IMR-90 (cell line): ENCODE data around the gene ADCK1. TPM values are rescaled to one million over a fixed set of nuclear protein-coding genes. Genes with fewer than 3 reads are reported as not detected.

ENCODE experiments used
- ATAC-seq: fragments of 200-7000 bp; cut with Tn5 transposase; 2 replicates; pipeline ENCODE4 v1.9.1; 2020; ENCODE audit warnings: low read depth, mild to moderate bottlenecking, moderate library complexity
- BruUV-seq: library from RNA; stranded (reverse); fragments of 400-500 nt; replicated peaks from 2 replicates; lab custom pipeline; 2021; lab: Mats Ljungman, UMichigan
- CTCF ChIA-PET: fragments of 300-600 bp; formaldehyde crosslinking; extraction: SDS; loops from one replicate; lab custom pipeline; 2021; ENCODE audit warnings: antibody characterized with exemption; lab: Yijun Ruan, JAX
- POLR2A ChIA-PET: fragments of 300-600 bp; sonication (Branson Sonifier 250); formaldehyde crosslinking; loops from one replicate; lab custom pipeline; 2022; ENCODE audit warnings: antibody characterized with exemption; ENCODE audit not compliant: unreplicated experiment; lab: Charles Lee
- DNase-seq: peaks from one replicate; pipeline ENCODE4 v3.0.0; 2013
- H2AFZ ChIP-seq: replicated peaks from 2 replicates; pipeline ENCODE3; 2013; ENCODE audit warnings: low read length, mild to moderate bottlenecking; ENCODE audit not compliant: poor library complexity
- H2AK5ac ChIP-seq: 2 replicates; pipeline ENCODE4 v1.6.1; 2013; ENCODE audit warnings: low read depth, low read length, inconsistent platforms
- H2AK9ac ChIP-seq: replicated peaks from 2 replicates; pipeline ENCODE3; 2013; ENCODE audit warnings: mild to moderate bottlenecking, low read depth, low read length, moderate library complexity; ENCODE audit not compliant: poor library complexity
- H2BK120ac ChIP-seq: 2 replicates; pipeline ENCODE4 v1.6.1; 2013; ENCODE audit warnings: low read depth, low read length, inconsistent platforms
- H2BK15ac ChIP-seq: 3 replicates; pipeline ENCODE4 v1.6.1; 2013; ENCODE audit warnings: low read depth, low read length, inconsistent platforms
- H2BK20ac ChIP-seq: 2 replicates; pipeline ENCODE4 v1.6.1; 2013; ENCODE audit warnings: low read depth, mild to moderate bottlenecking, inconsistent platforms, low read length, moderate library complexity
- H2BK5ac ChIP-seq: 2 replicates; pipeline ENCODE4 v1.6.1; 2013; ENCODE audit warnings: mild to moderate bottlenecking, low read depth, low read length, inconsistent platforms; ENCODE audit not compliant: poor library complexity, severe bottlenecking
- H3K14ac ChIP-seq: replicated peaks from 2 replicates; pipeline ENCODE4 v1.6.1; 2013; ENCODE audit warnings: low read depth, low read length, inconsistent platforms
- H3K18ac ChIP-seq: 2 replicates; pipeline ENCODE4 v1.6.1; 2013; ENCODE audit warnings: low read depth, low read length, control low read depth
- H3K23ac ChIP-seq: 2 replicates; pipeline ENCODE4 v1.6.1; 2013; ENCODE audit warnings: low read depth, low read length, inconsistent platforms
- H3K27ac ChIP-seq: 2 replicates; pipeline ENCODE4 v1.5.1; 2013; ENCODE audit warnings: mild to moderate bottlenecking, control low read depth, low read length; ENCODE audit not compliant: insufficient read depth
- H3K27me3 ChIP-seq: 2 replicates; pipeline ENCODE4 v1.6.1; 2013; ENCODE audit warnings: low read length; ENCODE audit not compliant: control insufficient read depth, insufficient read depth
- H3K36me3 ChIP-seq: 2 replicates; pipeline ENCODE4 v1.6.1; 2013; ENCODE audit warnings: low read length, mixed read lengths; ENCODE audit not compliant: control insufficient read depth, insufficient read depth
- H3K4ac ChIP-seq: 2 replicates; pipeline ENCODE4 v1.6.1; 2013; ENCODE audit warnings: low read depth, low read length, inconsistent platforms
- H3K4me1 ChIP-seq: 2 replicates; pipeline ENCODE4 v1.6.1; 2013; ENCODE audit warnings: low read length, mixed read lengths; ENCODE audit not compliant: control insufficient read depth, insufficient read depth
- H3K4me2 ChIP-seq: 2 replicates; pipeline ENCODE4 v1.6.1; 2013; ENCODE audit warnings: low read depth, mild to moderate bottlenecking, control low read depth, low read length, moderate library complexity
- H3K4me3 ChIP-seq: 2 replicates; pipeline ENCODE4 v1.5.1; 2013; ENCODE audit warnings: low read depth, mild to moderate bottlenecking, control low read depth, low read length, moderate library complexity; ENCODE audit not compliant: insufficient read depth
- H3K56ac ChIP-seq: 2 replicates; pipeline ENCODE4 v1.6.1; 2013; ENCODE audit warnings: low read length, inconsistent platforms; ENCODE audit not compliant: insufficient read depth; ENCODE audit errors: extremely low read depth
- H3K79me1 ChIP-seq, 2 experiments: 2 replicates each; pipeline ENCODE4 v1.6.1; 2013; ENCODE audit warnings: low read length in 2 of 2, inconsistent platforms in 1 of 2, low read depth in 1 of 2
- H3K9ac ChIP-seq: 2 replicates; pipeline ENCODE4 v1.6.1; 2013; ENCODE audit warnings: low read depth, low read length, control low read depth
- H3K9me1 ChIP-seq: 2 replicates; pipeline ENCODE4 v1.6.1; 2013; ENCODE audit warnings: low read length, inconsistent platforms; ENCODE audit not compliant: insufficient read depth
- H3K9me3 ChIP-seq: 2 replicates; pipeline ENCODE4 v1.6.1; 2013; ENCODE audit warnings: low read length; ENCODE audit not compliant: control insufficient read depth, insufficient read depth
- H4K20me1 ChIP-seq: 2 replicates; pipeline ENCODE4 v1.6.1; 2013; ENCODE audit warnings: low read length, inconsistent platforms; ENCODE audit not compliant: insufficient read depth
- H4K5ac ChIP-seq: 2 replicates; pipeline ENCODE4 v1.6.1; 2013; ENCODE audit warnings: mild to moderate bottlenecking, low read depth, low read length, control low read depth
- H4K8ac ChIP-seq, 2 experiments: 2 replicates each; pipeline ENCODE4 v1.6.1; 2013; ENCODE audit warnings: low read depth in 2 of 2, low read length in 2 of 2, control low read depth in 1 of 2, inconsistent platforms in 1 of 2
- H4K91ac ChIP-seq: 2 replicates; pipeline ENCODE4 v1.6.1; 2013; ENCODE audit warnings: low read depth, low read length, inconsistent platforms; ENCODE audit not compliant: insufficient read depth
- BHLHE40 ChIP-seq: fragments of 150-350 bp; IDR thresholded peaks from 2 replicates; pipeline ENCODE4 v1.6.1; 2016; ENCODE audit warnings: mild to moderate bottlenecking, low read depth, low read length
- CEBPB ChIP-seq: IDR thresholded peaks from 2 replicates; pipeline ENCODE4 v1.6.1; 2012; ENCODE audit warnings: low read depth, low read length, improper control_type of control experiment
- CHD1 ChIP-seq: IDR thresholded peaks from 2 replicates; pipeline ENCODE4 v1.6.1; 2012; ENCODE audit warnings: low read depth, low read length, improper control_type of control experiment
- CTCF ChIP-seq: conservative IDR thresholded peaks from 2 replicates; pipeline ENCODE4 v1.5.1; 2012; ENCODE audit warnings: mild to moderate bottlenecking, low read depth, low read length, improper control_type of control experiment
- ELK1 ChIP-seq: fragments of 150-350 bp; IDR thresholded peaks from 2 replicates; pipeline ENCODE4 v1.6.1; 2016; ENCODE audit warnings: low read depth, mild to moderate bottlenecking, low read length, moderate library complexity, borderline replicate concordance
- MAFK ChIP-seq: IDR thresholded peaks from 2 replicates; pipeline ENCODE4 v1.6.1; 2012; ENCODE audit warnings: low read depth, low read length, improper control_type of control experiment
- MXI1 ChIP-seq: IDR thresholded peaks from 2 replicates; pipeline ENCODE4 v1.6.1; 2012; ENCODE audit warnings: low read depth, mild to moderate bottlenecking, low read length, moderate library complexity, borderline replicate concordance
- NFE2L2 ChIP-seq: fragments of 150-350 bp; IDR thresholded peaks from 2 replicates; pipeline ENCODE4 v1.6.1; 2016; ENCODE audit warnings: low read depth, mild to moderate bottlenecking, low read length
- POLR2A ChIP-seq: IDR thresholded peaks from 2 replicates; pipeline ENCODE4 v1.6.1; 2012; ENCODE audit warnings: mild to moderate bottlenecking, low read depth, low read length
- RAD21 ChIP-seq: IDR thresholded peaks from 2 replicates; pipeline ENCODE4 v1.6.1; 2012; ENCODE audit warnings: low read length, improper control_type of control experiment
- RCOR1 ChIP-seq: IDR thresholded peaks from 2 replicates; pipeline ENCODE4 v1.6.1; 2012; ENCODE audit warnings: mild to moderate bottlenecking, low read length, improper control_type of control experiment; ENCODE audit not compliant: insufficient replicate concordance
- RFX5 ChIP-seq: IDR thresholded peaks from 2 replicates; pipeline ENCODE4 v1.8.0; 2012; ENCODE audit warnings: low read depth, mild to moderate bottlenecking, low read length, moderate library complexity
- USF2 ChIP-seq: fragments of 150-350 bp; IDR thresholded peaks from 2 replicates; pipeline ENCODE4 v1.6.1; 2017; ENCODE audit warnings: mild to moderate bottlenecking, antibody characterized with exemption, low read length, low read depth
- WGBS, 2 experiments: methylation state at CpG; one replicate each; pipeline versions ENCODE4 v1.1.5 to v1.1.7; 2013; ENCODE audit warnings: missing lambda C conversion rate in 2 of 2; ENCODE audit not compliant: insufficient read length in 1 of 2; ENCODE audit errors: extremely low coverage in 2 of 2; 5-methylcytosine and 5-hydroxymethylcytosine counted together
- dilution Hi-C: fragments of 300-500 bp; cut with HindIII; formaldehyde crosslinking; loops from one replicate; pipeline ENCODE4 v1.14.3; 2018; ENCODE audit warnings: low sequenced_read_pairs; ENCODE audit not compliant: unreplicated experiment
- in situ Hi-C: fragments of 300-500 bp; cut with MboI; formaldehyde crosslinking; loops from 3 replicates; pipeline ENCODE4 v1.14.3; 2019; ENCODE audit warnings: low sequenced_read_pairs, inconsistent platforms, mixed read lengths
- intact Hi-C: fragments of 100-400 bp; cut with micrococcal nuclease; formaldehyde crosslinking; loops from 2 replicates; pipeline ENCODE4 v1.10.0; 2022
- polyA plus RNA-seq, 3 experiments: library from polyadenylated mRNA; depleted of rRNA; stranded (reverse); fragments of >200 nt; gene quantifications; 2 replicates each; pipeline ENCODE4 v1.2.3, GENCODE V29; 2012; ENCODE audit warnings: low replicate concordance in 1 of 3
- total RNA-seq: library from RNA; depleted of rRNA; stranded (reverse); fragments of >200 nt; gene quantifications from 2 replicates; pipeline ENCODE4 v1.2.3, GENCODE V29; 2012

Gene ADCK1
- total and polyA plus RNA-seq, 2 of the 4 experiments (the other 2 are of a cell fraction) = 1.6 to 4.6 TPM

GRCh38 chr14:77917491-77918201 is 117.7 kb downstream of the ADCK1 start:
- H3K4me3 ChIP-seq = no peak overlapping the region
- H2BK15ac ChIP-seq = no peak overlapping the region
- intact Hi-C loops (no loop called here), in situ Hi-C loops (no loop called here), dilution Hi-C loops (no loop called here)
- no peak overlapping the region for H3K9ac ChIP-seq
- H3K79me1 ChIP-seq = no peaks in the 10 kb centered on the region
- no peak overlapping the region for H3K23ac ChIP-seq
- ChIA-PET POLR2A (no interaction called here), CTCF (no interaction called here)
- no peaks in the 10 kb centered on the region for H3K9me3 ChIP-seq
- no peak overlapping the region for H3K4ac ChIP-seq
- H4K8ac ChIP-seq = no peak overlapping the region
- no peaks in the 10 kb centered on the region for H3K9me1 ChIP-seq
- H3K36me3 ChIP-seq = no peaks in the 10 kb centered on the region
- H3K56ac ChIP-seq = no peak overlapping the region
- H3K18ac ChIP-seq = no peak overlapping the region
- H4K20me1 ChIP-seq = no peaks in the 10 kb centered on the region
- no peak overlapping the region for H3K14ac ChIP-seq
- H4K5ac ChIP-seq = no peak overlapping the region
- no peak overlapping the region for H2BK5ac ChIP-seq
- H3K4me1 ChIP-seq = no peaks in the 10 kb centered on the region
- no peak overlapping the region for H2AK9ac ChIP-seq
- 93% methylated on average over 4 of the region's 7 CpGs; no CpG with 5 or more reads in 1 of the 2 experiments for WGBS, 2 experiments
- DNase-seq = no peak
- no peak overlapping the region for H2AFZ ChIP-seq
- H2BK20ac ChIP-seq = no peak overlapping the region
- H3K27me3 ChIP-seq = no peaks in the 10 kb centered on the region
- H3K4me2 ChIP-seq = no peak overlapping the region
- no peak overlapping the region for H4K91ac ChIP-seq
- H3K27ac ChIP-seq = no peak overlapping the region
- no peak overlapping the region for H2BK120ac ChIP-seq
- no peak overlapping the region for H2AK5ac ChIP-seq
- no peak for TF ChIP-seq CHD1
- no peak for TF ChIP-seq RFX5
- TF ChIP-seq RAD21 = no peak
- no peak for TF ChIP-seq CEBPB
- no peak for TF ChIP-seq POLR2A
- TF ChIP-seq USF2 = no peak
- TF ChIP-seq MXI1 = no peak
- TF ChIP-seq CTCF = no peak
- TF ChIP-seq ELK1 = no peak
- no peak for TF ChIP-seq NFE2L2
- TF ChIP-seq RCOR1 = no peak
- no peak for TF ChIP-seq BHLHE40
- TF ChIP-seq MAFK = no peak
- no peak for ATAC-seq
- no TSS peak for BruUV-seq
